GM08714 (cell line): ENCODE measurements around the gene FNBP1L.
"Not testable (repeated sequence)": the region's sequence is repeated elsewhere in the genome, so short reads cannot be mapped to it uniquely, and the experiment has no call there.

Source experiments
- H3K4me3 ChIP-seq: fragments of 200-500 bp; sonication (Bioruptor generic); 2 replicates; pipeline ENCODE4 v1.5.1; 2014; ENCODE audit warnings: mild to moderate bottlenecking, low read length, inconsistent platforms
- ZNF274 ChIP-seq: IDR thresholded peaks from 2 replicates; pipeline ENCODE4 v1.6.1; 2012; ENCODE audit warnings: mild to moderate bottlenecking, low read depth, low read length

The FNBP1L gene

GRCh38 chr1:93459126-93459525 is 11.2 kb downstream of the FNBP1L start:
- H3K4me3 ChIP-seq, result no peak overlapping the region
- TF ChIP-seq ZNF274, result no peak

- TF ChIP-seq ZNF274, result no peak
- no peak overlapping the region for H3K4me3 ChIP-seq
These were observed 13.3 kb downstream of the FNBP1L start for GRCh38 chr1:93461236-93461635.

GRCh38 chr1:93463960-93464359 is 16.0 kb downstream of the FNBP1L start:
- no peak for TF ChIP-seq ZNF274
- H3K4me3 ChIP-seq, result no peak overlapping the region

GRCh38 chr1:93465371-93466082 is 17.6 kb downstream of the FNBP1L start:
- H3K4me3 ChIP-seq, result not testable (repeated sequence)

GRCh38 chr1:93467606-93468005 is 19.7 kb downstream of the FNBP1L start:
- no peak for TF ChIP-seq ZNF274
- no peak overlapping the region for H3K4me3 ChIP-seq

- TF ChIP-seq ZNF274, result no peak
- H3K4me3 ChIP-seq, result no peak overlapping the region
These were observed 20.7 kb downstream of the FNBP1L start for GRCh38 chr1:93468662-93469061.

- not testable (repeated sequence) for H3K4me3 ChIP-seq
These were observed 21.3 kb downstream of the FNBP1L start for GRCh38 chr1:93469223-93469622.

- no peak overlapping the region for H3K4me3 ChIP-seq
- no peak for TF ChIP-seq ZNF274
These were observed 23.4 kb downstream of the FNBP1L start for GRCh38 chr1:93471284-93471683.

GRCh38 chr1:93471911-93472310 is 24.0 kb downstream of the FNBP1L start:
- TF ChIP-seq ZNF274, result no peak

GRCh38 chr1:93474321-93474720 is 26.4 kb downstream of the FNBP1L start:
- no peak for TF ChIP-seq ZNF274
- no peak overlapping the region for H3K4me3 ChIP-seq

More at GRCh38 chr1:93471911-93472310, 24.0 kb downstream of the FNBP1L start:
- no peak overlapping the region for H3K4me3 ChIP-seq

GRCh38 chr1:93475681-93476080 is 27.8 kb downstream of the FNBP1L start:
- H3K4me3 ChIP-seq, result no peak overlapping the region
- TF ChIP-seq ZNF274, result no peak

- not testable (repeated sequence) for H3K4me3 ChIP-seq
These were observed 31.3 kb downstream of the FNBP1L start for GRCh38 chr1:93479133-93479745.

- H3K4me3 ChIP-seq, result not testable (repeated sequence)
These were observed 34.0 kb downstream of the FNBP1L start for GRCh38 chr1:93481899-93482298.

GRCh38 chr1:93483200-93483599 is 35.3 kb downstream of the FNBP1L start:
- TF ChIP-seq ZNF274, result no peak
- H3K4me3 ChIP-seq, result no peak overlapping the region

- no peak for TF ChIP-seq ZNF274
These were observed 35.7 kb downstream of the FNBP1L start for GRCh38 chr1:93483606-93484005.

GRCh38 chr1:93488207-93488606 is 40.3 kb downstream of the FNBP1L start:
- no peak for TF ChIP-seq ZNF274
- H3K4me3 ChIP-seq, result no peak overlapping the region

More at GRCh38 chr1:93483606-93484005, 35.7 kb downstream of the FNBP1L start:
- H3K4me3 ChIP-seq, result no peak overlapping the region
